ENCODE results near the gene STIM1.
"Not testable (repeated sequence)": the region's sequence is repeated elsewhere in the genome, so short reads cannot be mapped to it uniquely, and the experiment has no call there.

Gene STIM1

GRCh38 chr11:4125141-4125540 lies 269.7 kb downstream of the STIM1 start:
- no peaks in the 10 kb centered on the region for H3K27me3 ChIP-seq (ENCODE audit: insufficient read depth, low read length)
- H3K4me3 ChIP-seq (ENCODE audit: low read length), result no peak overlapping the region
- no peak overlapping the region for H3K9ac ChIP-seq (ENCODE audit: low read depth, low read length)
- peaks cover 92% of the 10 kb centered on the region for H3K36me3 ChIP-seq (ENCODE audit: insufficient read depth, low read depth, low read length)
- no peaks in the 10 kb centered on the region for H3K9me3 ChIP-seq (ENCODE audit: insufficient read depth, low read depth, low read length)
- H3K27ac ChIP-seq (ENCODE audit: low read length), result no peak overlapping the region
- no peaks in the 10 kb centered on the region for H3K4me1 ChIP-seq (ENCODE audit: insufficient read depth, low read length)

- H3K36me3 ChIP-seq (ENCODE audit: insufficient read depth, low read depth, low read length), result peaks cover 93% of the 10 kb centered on the region
These were observed 271.9 kb downstream of the STIM1 start for GRCh38 chr11:4127357-4127756.

GRCh38 chr11:4130219-4130618 lies 274.8 kb downstream of the STIM1 start:
- H3K27ac ChIP-seq (ENCODE audit: low read length); H3K9ac ChIP-seq (ENCODE audit: low read depth, low read length); H3K27me3 ChIP-seq (ENCODE audit: insufficient read depth, low read length); H3K4me1 ChIP-seq (ENCODE audit: insufficient read depth, low read length); H3K9me3 ChIP-seq (ENCODE audit: insufficient read depth, low read depth, low read length); H3K4me3 ChIP-seq (ENCODE audit: low read length): not testable (repeated sequence)
- peaks cover 95% of the 10 kb centered on the region for H3K36me3 ChIP-seq (ENCODE audit: insufficient read depth, low read depth, low read length)

More at GRCh38 chr11:4127357-4127756, 271.9 kb downstream of the STIM1 start:
- H3K27me3 ChIP-seq (ENCODE audit: insufficient read depth, low read length), result no peaks in the 10 kb centered on the region
- no peak overlapping the region for H3K4me3 ChIP-seq (ENCODE audit: low read length)
- H3K4me1 ChIP-seq (ENCODE audit: insufficient read depth, low read length), result no peaks in the 10 kb centered on the region
- no peak overlapping the region for H3K27ac ChIP-seq (ENCODE audit: low read length)
- no peaks in the 10 kb centered on the region for H3K9me3 ChIP-seq (ENCODE audit: insufficient read depth, low read depth, low read length)
- no peak overlapping the region for H3K9ac ChIP-seq (ENCODE audit: low read depth, low read length)

GRCh38 chr11:4134806-4135205 lies 279.3 kb downstream of the STIM1 start:
- Histone ChIP-seq H3K4me1 (ENCODE audit: insufficient read depth, low read length) (no peaks in the 10 kb centered on the region), H3K9ac (ENCODE audit: low read depth, low read length) (no peak overlapping the region), H3K36me3 (ENCODE audit: insufficient read depth, low read depth, low read length) (peaks cover 80% of the 10 kb centered on the region), H3K9me3 (ENCODE audit: insufficient read depth, low read depth, low read length) (peaks cover 4% of the 10 kb centered on the region; the same call in 1 of the 2 replicates), H3K27me3 (ENCODE audit: insufficient read depth, low read length) (no peaks in the 10 kb centered on the region), H3K27ac (ENCODE audit: low read length) (no peak overlapping the region), H3K4me3 (ENCODE audit: low read length) (no peak overlapping the region)

- Histone ChIP-seq H3K4me3 (ENCODE audit: low read length) (no peak overlapping the region), H3K27me3 (ENCODE audit: insufficient read depth, low read length) (no peaks in the 10 kb centered on the region), H3K9me3 (ENCODE audit: insufficient read depth, low read depth, low read length) (peaks cover 8% of the 10 kb centered on the region), H3K36me3 (ENCODE audit: insufficient read depth, low read depth, low read length) (peaks cover 72% of the 10 kb centered on the region), H3K27ac (ENCODE audit: low read length) (no peak overlapping the region), H3K4me1 (ENCODE audit: insufficient read depth, low read length) (no peaks in the 10 kb centered on the region), H3K9ac (ENCODE audit: low read depth, low read length) (no peak overlapping the region)
These were observed 283.0 kb downstream of the STIM1 start for GRCh38 chr11:4138497-4138896.

GRCh38 chr11:4140067-4140636 lies 284.7 kb downstream of the STIM1 start:
- H3K9me3 ChIP-seq (ENCODE audit: insufficient read depth, low read depth, low read length), result peaks cover 8% of the 10 kb centered on the region
- no peak overlapping the region for H3K4me3 ChIP-seq (ENCODE audit: low read length)
- no peak overlapping the region for H3K27ac ChIP-seq (ENCODE audit: low read length)
- H3K4me1 ChIP-seq (ENCODE audit: insufficient read depth, low read length), result no peaks in the 10 kb centered on the region
- no peak overlapping the region for H3K9ac ChIP-seq (ENCODE audit: low read depth, low read length)
- H3K36me3 ChIP-seq (ENCODE audit: insufficient read depth, low read depth, low read length), result peaks cover 56% of the 10 kb centered on the region
- no peaks in the 10 kb centered on the region for H3K27me3 ChIP-seq (ENCODE audit: insufficient read depth, low read length)

Data from iPS-20b (cell line).